Mucosa of rectum (tissue), 2 donors: Measurements from ENCODE around the gene PRICKLE2.

Source experiments
- H3K27ac ChIP-seq, 2 donors: one replicate each; pipeline ENCODE4 v1.7.0; 2013; ENCODE audit warnings: inconsistent platforms in 2 of 2, low read depth in 2 of 2, low read length in 2 of 2
- H3K27me3 ChIP-seq, 2 donors: one replicate each; pipeline ENCODE4 v1.7.0; 2013; ENCODE audit warnings: low read length in 2 of 2; ENCODE audit not compliant: control insufficient read depth in 2 of 2, insufficient read depth in 2 of 2
- H3K36me3 ChIP-seq, 2 donors: one replicate each; pipeline ENCODE4 v1.7.0; 2013; ENCODE audit warnings: low read length in 2 of 2; ENCODE audit not compliant: control insufficient read depth in 2 of 2, insufficient read depth in 2 of 2
- H3K4me1 ChIP-seq, 2 donors: one replicate each; pipeline ENCODE4 v1.7.0; 2013; ENCODE audit warnings: low read length in 2 of 2, mild to moderate bottlenecking in 1 of 2; ENCODE audit not compliant: control insufficient read depth in 2 of 2, insufficient read depth in 2 of 2
- H3K4me3 ChIP-seq, 2 donors: one replicate each; pipeline ENCODE4 v1.7.0; 2013; ENCODE audit warnings: low read length in 2 of 2
- H3K9ac ChIP-seq, 2 donors: one replicate each; pipeline ENCODE4 v1.7.0; 2013; ENCODE audit warnings: low read length in 2 of 2, low read depth in 1 of 2, mild to moderate bottlenecking in 1 of 2
- H3K9me3 ChIP-seq, 2 donors: one replicate each; pipeline ENCODE4 v1.7.0; 2013; ENCODE audit warnings: low read length in 2 of 2; ENCODE audit not compliant: control insufficient read depth in 2 of 2
- donor health status: healthy.
- donor health status: Normal muscosa, but diverticular disease.

Gene PRICKLE2

DNA sequence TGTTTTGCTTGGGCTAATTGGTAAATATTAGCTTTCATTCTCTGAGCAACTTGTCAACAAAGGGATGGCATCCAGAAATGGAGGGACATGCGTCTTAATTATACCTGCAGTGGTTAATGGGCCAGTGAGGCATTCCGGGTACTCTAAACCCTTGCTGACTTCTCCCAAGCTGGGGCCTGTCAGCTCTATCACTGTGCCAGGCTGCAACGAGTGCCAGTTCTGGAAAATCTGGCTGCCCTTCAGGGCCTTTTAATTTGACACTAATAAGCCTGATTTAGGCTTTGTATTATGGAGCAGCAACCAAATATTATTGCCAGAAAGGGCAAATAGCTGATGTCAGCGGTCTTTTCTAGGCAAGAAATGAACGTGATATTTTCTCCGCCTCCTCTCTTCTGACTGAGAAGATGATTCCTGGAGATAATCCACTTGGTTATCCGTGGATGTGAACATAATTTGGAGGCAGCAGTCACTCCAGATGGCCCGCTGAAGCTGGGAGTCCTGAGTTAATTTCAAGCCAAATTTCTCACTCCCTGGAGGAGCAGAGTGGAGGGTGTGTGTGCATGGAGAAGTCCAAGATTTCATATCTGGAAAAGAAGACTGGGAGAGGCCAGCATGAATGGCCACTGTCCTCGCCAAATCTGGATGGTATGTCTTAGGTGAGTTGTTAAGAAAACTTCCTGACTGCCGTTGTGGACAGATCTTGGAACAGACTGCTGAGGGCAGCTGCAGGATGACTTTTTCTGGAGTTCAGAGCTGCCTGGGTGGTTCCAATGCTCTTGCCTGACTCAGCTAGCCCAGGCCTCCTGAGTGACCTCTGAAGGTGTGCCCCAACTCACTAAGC, 157.5 kb downstream of the PRICKLE2 start:
- Histone ChIP-seq H3K9ac (no peak overlapping the region), H3K4me3 (no peak overlapping the region), H3K4me1 (no peaks in the 10 kb centered on the region)

DNA sequence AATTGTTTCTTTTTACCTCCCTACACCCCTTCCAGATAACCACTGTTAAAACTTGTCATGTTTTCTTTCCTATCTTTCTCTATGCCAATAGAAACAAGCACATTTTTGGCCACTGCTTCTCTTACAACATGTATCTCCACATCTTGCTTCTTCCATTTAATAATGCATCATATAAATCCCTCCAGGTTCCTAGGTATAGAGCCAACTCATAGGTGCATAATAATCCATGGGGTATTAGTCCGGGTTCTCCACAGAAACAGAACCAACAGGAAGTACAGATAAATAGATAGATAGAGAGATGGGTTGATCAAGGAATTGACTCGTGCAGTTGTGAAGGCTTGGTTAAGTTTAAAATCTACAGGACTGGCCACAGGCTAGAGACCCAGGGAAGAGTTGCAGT, 160.5 kb downstream of the PRICKLE2 start:
- H3K9ac ChIP-seq: no peak overlapping the region
- no peaks in the 10 kb centered on the region for H3K27me3 ChIP-seq
- no peaks in the 10 kb centered on the region for H3K9me3 ChIP-seq
- no peaks in the 10 kb centered on the region for H3K4me1 ChIP-seq
- no peak overlapping the region for H3K4me3 ChIP-seq
- no peak overlapping the region for H3K27ac ChIP-seq
- no peaks in the 10 kb centered on the region for H3K36me3 ChIP-seq

More for the DNA sequence above, 157.5 kb downstream of the PRICKLE2 start:
- no peak overlapping the region for H3K27ac ChIP-seq
- no peaks in the 10 kb centered on the region for H3K36me3 ChIP-seq
- no peaks in the 10 kb centered on the region for H3K27me3 ChIP-seq
- no peaks in the 10 kb centered on the region for H3K9me3 ChIP-seq

DNA sequence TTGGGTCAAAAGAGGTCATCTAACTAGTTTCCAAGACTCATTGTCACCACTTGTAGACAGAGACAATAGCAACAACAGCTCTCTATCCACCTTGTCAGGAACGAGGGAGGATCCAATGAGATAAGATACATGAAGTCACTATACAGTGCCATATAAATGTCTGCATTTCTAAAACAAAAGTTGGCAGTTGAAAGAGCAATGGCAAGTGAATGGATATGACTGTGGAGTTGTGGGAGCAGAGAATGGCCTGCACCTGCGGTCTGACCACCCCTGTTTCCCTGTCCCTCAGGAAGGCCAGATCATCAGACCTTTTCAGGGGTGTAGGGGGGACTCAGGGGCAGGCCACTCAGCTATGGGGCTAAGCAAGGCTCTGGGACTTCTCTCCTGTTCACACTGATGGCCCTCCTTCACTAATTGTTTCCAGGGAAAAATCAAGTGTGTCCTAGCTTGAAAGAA, 161.3 kb downstream of the PRICKLE2 start:
- Histone ChIP-seq H3K9me3 (no peaks in the 10 kb centered on the region), H3K4me3 (no peak overlapping the region), H3K36me3 (no peaks in the 10 kb centered on the region), H3K27ac (no peak overlapping the region), H3K9ac (no peak overlapping the region), H3K4me1 (no peaks in the 10 kb centered on the region), H3K27me3 (no peaks in the 10 kb centered on the region)

DNA sequence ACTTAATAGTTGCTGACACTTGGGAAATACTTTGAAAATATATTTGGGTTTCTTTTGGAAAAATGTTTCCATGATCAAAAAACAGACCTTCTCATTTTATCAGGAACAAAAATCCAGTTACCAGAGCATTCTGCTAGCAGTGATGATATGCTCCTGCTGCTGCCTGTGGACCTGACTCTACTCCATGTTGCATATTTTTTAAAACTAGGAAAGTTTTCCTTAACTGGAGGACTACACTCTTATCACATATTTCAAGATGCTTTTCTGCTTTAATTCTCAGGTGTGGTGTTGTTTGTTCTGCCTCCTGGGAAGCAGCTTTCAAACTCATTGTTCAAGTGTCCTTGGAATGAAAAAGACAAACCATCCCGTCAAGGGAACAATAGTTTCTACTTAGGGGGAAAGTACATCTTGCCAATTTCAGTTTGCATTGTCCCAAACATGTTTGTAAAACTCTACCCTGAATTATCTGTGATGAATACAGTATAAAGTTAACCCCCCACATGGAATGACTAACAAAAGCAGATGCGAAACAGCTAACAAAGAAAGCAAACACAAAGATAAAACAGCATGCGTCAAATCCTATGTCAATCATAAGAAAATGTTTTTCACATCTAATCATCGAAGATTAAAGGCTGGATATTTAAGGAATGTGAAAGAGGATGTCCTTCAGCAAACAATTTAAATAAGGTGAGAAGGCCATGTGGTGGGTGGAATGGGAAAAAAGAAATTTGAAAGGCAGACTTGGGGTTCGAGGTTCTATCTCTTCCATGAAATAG, 161.9 kb downstream of the PRICKLE2 start:
- Histone ChIP-seq H3K27me3 (no peaks in the 10 kb centered on the region), H3K9ac (no peak overlapping the region), H3K4me3 (no peak overlapping the region), H3K27ac (no peak overlapping the region), H3K36me3 (no peaks in the 10 kb centered on the region), H3K9me3 (no peaks in the 10 kb centered on the region), H3K4me1 (no peaks in the 10 kb centered on the region)

DNA sequence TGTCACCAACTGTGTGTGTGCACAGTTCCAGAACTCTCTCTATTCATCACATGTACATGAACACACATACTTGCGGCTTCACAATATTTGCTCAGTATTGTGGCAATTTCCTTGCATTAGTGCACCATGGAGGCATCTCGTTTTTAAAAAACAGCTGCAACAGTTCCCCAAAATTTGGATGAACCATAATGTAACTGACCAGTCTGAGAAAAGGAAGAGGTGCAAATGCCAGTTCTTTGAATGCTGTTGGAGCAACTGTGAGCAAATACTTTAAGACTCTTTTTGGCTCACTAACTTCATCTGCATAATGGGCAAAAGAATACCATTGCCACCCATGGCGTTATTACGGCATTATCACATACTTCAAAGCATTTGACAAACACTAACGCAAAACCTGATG, 163.6 kb downstream of the PRICKLE2 start:
- Histone ChIP-seq H3K9ac (no peak overlapping the region), H3K27me3 (no peaks in the 10 kb centered on the region)

DNA sequence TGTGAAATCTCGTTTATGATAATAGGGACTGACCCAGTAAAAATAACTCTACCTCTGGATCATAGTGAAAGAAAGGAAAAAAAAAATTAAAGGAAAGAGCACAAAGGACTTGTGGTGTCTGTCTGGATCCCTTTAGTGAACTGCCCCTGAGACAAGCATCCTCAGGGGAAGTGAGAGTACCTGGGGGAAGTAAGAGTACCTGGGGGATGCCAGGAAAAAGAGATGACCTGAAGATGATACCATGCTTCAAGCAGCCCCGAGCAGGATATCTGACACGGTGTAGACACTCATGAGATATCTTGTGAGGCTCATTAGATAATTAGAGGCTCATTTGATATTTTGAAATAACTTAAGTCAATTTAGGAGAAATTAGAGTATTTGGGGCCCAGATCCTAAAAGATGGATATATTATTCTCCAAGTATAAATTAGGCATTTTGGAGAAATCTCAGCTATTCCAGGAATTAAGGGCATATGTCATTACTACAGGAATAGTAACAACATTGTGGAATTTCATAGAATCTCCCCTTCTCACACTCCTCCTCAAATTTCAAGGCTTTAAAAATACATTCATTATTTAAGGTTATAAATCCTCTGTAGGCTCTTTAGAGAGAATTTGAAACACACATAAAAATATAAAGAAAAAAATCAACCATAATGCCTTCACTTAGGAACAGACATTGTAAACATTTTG, 165.6 kb downstream of the PRICKLE2 start:
- no peaks in the 10 kb centered on the region for H3K27me3 ChIP-seq
- H3K9ac ChIP-seq: no peak overlapping the region
- H3K4me1 ChIP-seq: no peaks in the 10 kb centered on the region
- H3K9me3 ChIP-seq: no peaks in the 10 kb centered on the region
- H3K4me3 ChIP-seq: no peak overlapping the region
- no peak overlapping the region for H3K27ac ChIP-seq
- H3K36me3 ChIP-seq: no peaks in the 10 kb centered on the region

More for the DNA sequence above, 163.6 kb downstream of the PRICKLE2 start:
- Histone ChIP-seq H3K4me1 (no peaks in the 10 kb centered on the region), H3K4me3 (no peak overlapping the region), H3K27ac (no peak overlapping the region), H3K9me3 (no peaks in the 10 kb centered on the region), H3K36me3 (no peaks in the 10 kb centered on the region)

DNA sequence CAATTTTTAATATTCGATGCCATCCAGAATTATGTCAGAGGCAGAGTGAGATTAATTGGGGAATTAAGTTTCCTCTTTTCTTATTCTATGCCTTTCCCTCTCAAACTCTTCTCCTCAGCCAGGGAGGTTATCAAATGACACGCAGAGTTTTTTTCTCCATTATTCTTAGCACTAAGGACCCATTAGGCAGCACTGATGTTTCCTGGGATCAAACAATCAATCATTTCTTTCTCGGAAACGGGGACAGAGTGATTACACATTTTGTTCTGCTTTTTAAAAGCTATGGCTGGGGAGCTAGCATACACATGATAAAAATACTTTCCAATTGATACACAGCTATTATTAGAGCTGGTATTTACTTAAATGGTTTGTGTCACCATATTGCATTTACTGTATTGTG, 166.7 kb downstream of the PRICKLE2 start:
- H3K27ac ChIP-seq: no peak overlapping the region
- H3K9ac ChIP-seq: no peak overlapping the region
- H3K9me3 ChIP-seq: no peaks in the 10 kb centered on the region
- no peak overlapping the region for H3K4me3 ChIP-seq
- no peaks in the 10 kb centered on the region for H3K36me3 ChIP-seq
- H3K4me1 ChIP-seq: no peaks in the 10 kb centered on the region
- no peaks in the 10 kb centered on the region for H3K27me3 ChIP-seq

DNA sequence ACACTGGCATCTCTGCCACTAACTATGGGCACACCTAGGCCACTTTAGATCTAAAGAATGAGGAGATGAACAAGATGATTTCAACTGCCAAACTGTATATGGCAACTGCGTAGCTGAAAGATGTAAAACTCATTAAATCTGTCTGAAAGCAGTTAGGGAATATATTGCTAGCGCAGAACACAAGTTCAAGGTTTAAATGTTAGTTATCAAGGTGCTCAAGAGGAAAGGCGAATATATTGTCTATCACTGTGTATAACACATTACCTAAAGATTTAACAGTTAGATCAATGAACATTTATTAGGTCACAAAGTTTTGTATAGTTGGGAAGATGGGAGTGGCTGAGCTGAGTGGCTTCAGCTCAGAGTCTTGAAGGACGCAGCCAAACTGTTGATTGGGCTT, 168.0 kb downstream of the PRICKLE2 start:
- no peak overlapping the region for H3K9ac ChIP-seq
- H3K4me1 ChIP-seq: no peaks in the 10 kb centered on the region
- no peaks in the 10 kb centered on the region for H3K27me3 ChIP-seq
- H3K4me3 ChIP-seq: no peak overlapping the region
- no peaks in the 10 kb centered on the region for H3K36me3 ChIP-seq
- H3K27ac ChIP-seq: no peak overlapping the region
- H3K9me3 ChIP-seq: no peaks in the 10 kb centered on the region

DNA sequence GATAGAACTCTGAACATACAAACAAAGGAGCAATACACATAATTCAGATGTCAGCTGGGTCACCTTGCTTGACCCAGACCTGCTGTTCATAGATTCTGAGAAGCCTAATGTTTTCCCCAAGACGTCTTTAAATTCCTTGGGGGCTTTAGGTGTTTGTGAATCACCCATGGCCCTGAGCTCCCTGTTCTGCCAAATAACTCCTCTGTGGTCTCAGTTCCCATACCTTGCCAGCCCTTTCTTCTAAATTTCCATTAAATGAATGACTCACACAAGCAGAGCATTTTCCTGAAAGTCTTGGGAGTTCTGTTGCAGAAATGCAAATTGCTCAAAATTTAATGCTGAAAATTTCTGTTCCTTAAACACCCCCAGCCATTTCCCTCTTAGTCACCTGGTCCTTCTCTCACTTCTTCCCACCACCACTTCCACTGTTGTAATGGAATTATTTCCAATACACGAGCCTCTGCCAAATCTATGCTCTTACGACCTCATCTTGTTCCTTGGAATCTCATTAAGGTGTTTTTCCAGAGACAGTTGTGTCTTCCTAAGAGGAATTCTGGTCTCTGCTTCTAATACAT, 168.6 kb downstream of the PRICKLE2 start:
- Histone ChIP-seq H3K9ac (no peak overlapping the region), H3K4me3 (no peak overlapping the region), H3K9me3 (no peaks in the 10 kb centered on the region), H3K36me3 (no peaks in the 10 kb centered on the region), H3K27me3 (no peaks in the 10 kb centered on the region), H3K27ac (no peak overlapping the region), H3K4me1 (no peaks in the 10 kb centered on the region)
